CD1c-positive myeloid dendritic cell (primary cell): ENCODE data around the gene RCE1.
A peak's percentile ranks its signal among the peaks of the same experiment; 100 is the strongest.

Experiments
- DNase-seq: peaks from one replicate; pipeline ENCODE4 v3.0.0-alpha.2; 2016; ENCODE audit errors: extremely low spot score

RCE1 gene

DNA sequence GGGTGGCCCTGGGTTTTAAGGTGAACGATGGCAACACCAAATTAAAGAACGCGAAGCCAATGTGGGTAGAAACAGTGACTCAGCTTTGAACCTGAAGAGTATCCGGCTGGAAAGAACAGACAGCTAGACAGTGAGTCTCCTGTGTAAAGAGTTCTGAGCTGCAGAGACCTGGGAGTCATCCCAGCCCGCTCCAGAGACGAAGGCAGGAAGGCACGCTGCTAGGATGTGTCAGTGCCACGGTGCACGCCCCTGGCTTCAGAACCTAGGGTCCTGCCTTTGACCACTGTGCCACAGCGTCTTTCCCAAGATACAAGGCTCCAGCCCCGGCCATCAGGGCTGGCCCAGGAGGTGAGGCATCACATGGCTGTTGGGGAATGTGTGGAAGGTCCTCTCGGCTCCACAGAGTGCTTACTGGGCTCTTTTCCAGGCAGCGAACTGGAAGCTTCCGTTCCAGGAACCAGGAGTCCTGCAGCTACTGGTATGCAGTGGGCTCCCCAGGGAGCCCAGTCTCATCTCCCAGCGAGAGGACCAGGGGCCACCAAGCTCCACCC is 43.5 kb downstream of the RCE1 start:
- DNase-seq = no peak

DNA sequence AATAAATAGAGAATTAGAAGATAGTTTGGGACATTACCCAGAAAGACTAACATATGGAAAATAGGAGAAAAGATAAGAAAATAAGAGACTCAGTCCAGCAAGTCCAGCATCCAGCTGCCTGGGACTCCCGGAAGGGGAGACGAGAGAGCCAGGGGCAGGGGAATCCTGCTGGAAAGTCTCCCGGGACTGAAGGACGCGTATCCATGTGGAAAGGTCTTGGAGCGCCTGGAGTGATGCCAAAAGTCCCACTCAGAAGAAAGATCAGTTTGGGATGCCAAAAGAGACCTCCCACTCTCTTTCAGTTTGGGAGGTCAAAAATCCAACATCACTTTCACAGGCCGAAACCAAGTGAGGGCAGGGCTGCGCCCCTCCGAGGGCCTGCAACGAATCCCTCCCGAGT is 44.3 kb downstream of the RCE1 start:
- no peak for DNase-seq

DNA sequence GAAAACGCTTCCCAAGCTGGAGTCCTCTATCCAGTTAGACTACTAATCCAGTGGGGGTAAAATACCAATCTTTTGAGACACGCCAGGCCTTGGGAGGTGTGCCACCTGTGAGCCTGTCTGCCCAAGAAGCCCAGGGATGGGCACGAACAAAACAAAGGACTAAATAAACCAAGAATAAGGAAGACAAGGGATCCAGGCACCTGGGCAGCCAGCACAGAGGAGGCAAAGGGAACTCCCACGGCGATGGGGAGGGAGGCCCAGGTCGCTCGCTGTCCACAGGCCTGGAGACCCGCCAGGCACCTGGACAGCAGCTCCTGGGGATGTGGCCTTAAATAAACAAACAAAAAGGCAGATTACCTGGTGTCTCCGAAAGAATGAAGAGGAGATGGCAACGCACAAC is 45.0 kb downstream of the RCE1 start:
- DNase-seq = no peak

DNA sequence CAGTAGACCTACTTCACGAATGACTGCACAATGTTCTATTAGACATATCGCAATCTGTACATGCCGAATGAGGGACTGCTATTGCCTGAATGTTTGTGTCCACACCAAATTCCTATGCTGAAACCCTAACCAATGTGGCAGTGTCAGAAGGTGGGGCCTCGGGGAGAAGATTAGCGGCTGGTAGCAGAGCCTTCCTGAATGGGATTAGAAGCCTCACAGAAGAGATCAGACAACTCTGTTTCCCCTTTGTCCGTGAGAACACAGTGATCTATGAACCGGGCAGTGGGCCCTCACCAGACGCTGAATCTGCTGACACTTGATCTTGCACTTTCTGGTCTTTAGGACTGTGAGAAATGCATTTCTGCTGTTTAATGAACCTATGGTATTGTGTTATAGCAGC is 46.7 kb downstream of the RCE1 start:
- no peak for DNase-seq

DNA sequence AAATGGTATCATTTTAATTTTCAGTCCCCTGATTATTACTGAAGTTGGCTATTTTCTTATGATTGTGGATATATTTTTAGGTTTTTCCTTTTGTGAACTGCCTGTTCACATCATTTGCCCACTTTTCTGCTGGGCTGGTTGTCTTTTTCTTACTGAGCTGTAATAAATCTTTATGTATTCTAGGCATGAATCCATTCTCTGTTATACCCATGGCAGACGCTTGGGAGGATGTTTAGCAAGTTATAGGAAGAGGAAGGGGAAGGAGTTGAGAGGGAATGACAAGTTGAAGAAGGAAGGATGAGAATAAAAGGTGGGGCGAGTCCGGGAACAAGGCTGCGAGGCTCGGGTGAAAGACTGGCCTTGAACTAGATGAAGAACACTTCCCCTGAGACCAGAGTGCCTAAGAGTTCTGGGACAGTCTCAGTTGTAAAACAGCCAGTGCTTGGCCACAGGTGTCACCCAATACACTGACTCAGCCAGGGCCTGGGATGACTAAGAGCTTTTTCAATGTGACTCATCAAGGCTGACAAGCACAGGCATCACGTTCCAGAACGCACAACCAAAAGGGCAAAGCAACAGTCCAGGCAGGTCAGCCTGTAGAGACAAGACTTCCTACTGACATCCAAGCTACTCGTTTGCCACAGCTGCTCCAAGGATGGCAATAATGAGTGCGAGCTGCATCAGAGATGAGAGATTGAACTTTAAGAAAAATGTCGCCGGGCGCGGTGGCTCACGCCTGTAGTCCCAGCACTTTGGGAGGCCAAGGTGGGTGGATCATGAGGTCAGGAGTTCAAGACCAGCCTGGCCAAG is 48.8 kb downstream of the RCE1 start:
- DNase-seq = peak; percentile 36

DNA sequence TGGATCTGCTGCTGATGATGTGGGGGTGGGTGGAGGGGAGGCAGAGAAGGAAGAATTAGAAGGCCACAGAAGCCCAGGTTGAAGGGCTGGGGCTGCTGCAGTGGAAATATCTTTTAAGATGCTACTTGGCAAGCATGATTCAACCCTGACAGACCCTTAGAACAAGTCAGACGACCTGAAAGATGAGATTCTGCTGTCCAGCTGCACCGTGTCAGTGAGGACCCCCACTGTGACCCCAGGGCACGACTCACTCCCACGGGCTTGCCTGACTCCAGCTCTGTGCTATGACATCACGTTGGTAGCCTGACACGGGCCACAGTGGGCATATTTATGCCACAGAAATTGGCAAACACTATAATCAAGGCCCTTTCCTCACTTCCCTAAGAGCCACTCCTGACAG is 49.7 kb downstream of the RCE1 start:
- no peak for DNase-seq

DNA sequence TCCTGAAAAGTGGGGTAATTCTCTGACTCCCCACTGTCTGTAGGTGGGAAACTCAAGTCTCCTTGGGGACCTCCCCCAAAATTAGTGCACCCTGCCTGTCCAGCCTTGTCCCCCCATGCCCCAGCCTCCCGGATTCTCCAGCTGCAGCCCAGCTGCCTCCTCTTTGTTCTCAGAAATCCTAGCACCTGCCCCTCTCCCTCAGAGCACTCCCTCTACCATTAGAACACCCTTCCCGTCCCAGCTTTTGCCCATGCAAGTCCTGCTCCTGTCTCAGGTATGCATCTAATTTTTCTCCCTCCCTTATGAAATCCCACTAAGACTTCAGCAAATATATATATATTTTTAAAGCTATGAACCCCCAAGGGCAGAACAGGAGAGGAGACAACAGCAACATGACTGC is 50.9 kb downstream of the RCE1 start:
- DNase-seq = no peak
